Omental fat pad (tissue), 4 donors: ENCODE measurements around the gene SBF1. TPM values are rescaled to one million over a fixed set of nuclear protein-coding genes. Genes with fewer than 3 reads are reported as not detected.

Experiments used
- ATAC-seq: fragments of 150-250 bp; one replicate; pipeline ENCODE4 v1.9.1; 2016; ENCODE audit warnings: mild to moderate bottlenecking, moderate library complexity; ENCODE audit not compliant: low FRiP score
- DNase-seq: peaks from one replicate; pipeline ENCODE4 v3.0.0-alpha.2; 2019; ENCODE audit warnings: low spot score
- total RNA-seq, 4 donors: library from RNA; depleted of rRNA; stranded (reverse); fragments of >200 nt; gene quantifications; one replicate each; pipeline ENCODE4 v1.1.0, GENCODE V29; 2016
- TF ChIP-seq, protein P1 (sequence below), 3 donors: fragments of 450-650 bp; IDR thresholded peaks; one replicate each; pipeline ENCODE4 v1.5.1; 2016 to 2017; ENCODE audit warnings: antibody characterized with exemption in 3 of 3, mild to moderate bottlenecking in 3 of 3, moderate library complexity in 2 of 3

SBF1 gene
- total RNA-seq, 4 donors from 2014 or later = 37.5 to 66.8 (median 43.8) TPM

- no peak for ATAC-seq
- TF ChIP-seq, protein P1, sequence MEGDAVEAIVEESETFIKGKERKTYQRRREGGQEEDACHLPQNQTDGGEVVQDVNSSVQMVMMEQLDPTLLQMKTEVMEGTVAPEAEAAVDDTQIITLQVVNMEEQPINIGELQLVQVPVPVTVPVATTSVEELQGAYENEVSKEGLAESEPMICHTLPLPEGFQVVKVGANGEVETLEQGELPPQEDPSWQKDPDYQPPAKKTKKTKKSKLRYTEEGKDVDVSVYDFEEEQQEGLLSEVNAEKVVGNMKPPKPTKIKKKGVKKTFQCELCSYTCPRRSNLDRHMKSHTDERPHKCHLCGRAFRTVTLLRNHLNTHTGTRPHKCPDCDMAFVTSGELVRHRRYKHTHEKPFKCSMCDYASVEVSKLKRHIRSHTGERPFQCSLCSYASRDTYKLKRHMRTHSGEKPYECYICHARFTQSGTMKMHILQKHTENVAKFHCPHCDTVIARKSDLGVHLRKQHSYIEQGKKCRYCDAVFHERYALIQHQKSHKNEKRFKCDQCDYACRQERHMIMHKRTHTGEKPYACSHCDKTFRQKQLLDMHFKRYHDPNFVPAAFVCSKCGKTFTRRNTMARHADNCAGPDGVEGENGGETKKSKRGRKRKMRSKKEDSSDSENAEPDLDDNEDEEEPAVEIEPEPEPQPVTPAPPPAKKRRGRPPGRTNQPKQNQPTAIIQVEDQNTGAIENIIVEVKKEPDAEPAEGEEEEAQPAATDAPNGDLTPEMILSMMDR (IDR thresholded peaks at IDR 0.05) = no peak
- DNase-seq = no peak
Observed at GRCh38 chr22:50459016-50459415, 15.8 kb downstream of the SBF1 start.

GRCh38 chr22:50456466-50457234, 18.2 kb downstream of the SBF1 start:
- ATAC-seq (no peak), DNase-seq (no peak)
- TF ChIP-seq, protein P1 (IDR thresholded peaks at IDR 0.05) = no peak

GRCh38 chr22:50456026-50456425, 18.8 kb downstream of the SBF1 start:
- TF ChIP-seq, protein P1 (IDR thresholded peaks at IDR 0.05) = no peak
- ATAC-seq (no peak), DNase-seq (no peak)

- no peak for DNase-seq
- no peak for ATAC-seq
- TF ChIP-seq, protein P1 (IDR thresholded peaks at IDR 0.05) = no peak
Observed at GRCh38 chr22:50455201-50455600, 19.6 kb downstream of the SBF1 start.

DNA sequence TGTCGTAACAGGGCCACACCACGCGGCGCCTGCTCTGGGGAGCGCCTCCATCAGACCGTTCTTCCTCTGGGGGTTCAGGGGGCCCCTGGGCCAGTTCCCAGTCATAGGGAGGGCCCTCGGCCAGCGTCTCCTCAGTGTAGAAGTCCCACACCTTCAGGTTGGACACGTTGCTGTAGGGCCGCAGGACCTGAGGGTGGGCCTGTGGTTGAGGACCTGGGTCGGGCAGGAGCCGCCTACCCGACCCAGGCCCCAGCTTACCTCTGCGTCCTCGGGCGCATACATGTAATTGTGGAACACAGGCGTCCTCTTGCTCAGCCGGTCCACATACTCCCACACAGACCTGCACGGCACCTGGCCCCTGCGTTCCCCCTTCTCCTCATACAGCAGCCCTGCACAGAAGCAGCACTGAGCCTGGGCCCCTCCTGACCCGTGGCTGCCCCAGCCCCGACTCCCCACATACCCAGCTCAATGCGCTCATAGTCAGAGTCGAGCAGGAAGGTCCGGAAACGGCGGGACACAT, 20.2 kb downstream of the SBF1 start:
- DNase-seq (no peak), ATAC-seq (no peak)
- TF ChIP-seq, protein P1 (IDR thresholded peaks at IDR 0.05) = no peak

GRCh38 chr22:50452649-50453048, 22.2 kb downstream of the SBF1 start:
- DNase-seq (no peak), ATAC-seq (no peak)
- TF ChIP-seq, protein P1 (IDR thresholded peaks at IDR 0.05) = no peak
